Measurements from ENCODE around the gene KRT32. TPM values are rescaled to one million over a fixed set of nuclear protein-coding genes. Genes with fewer than 3 reads are reported as not detected.

Gene KRT32
- total and polyA plus RNA-seq, 9 of the 15 experiments (the other 6 are each of a cell fraction or from before 2014, with no cell fraction given), result not detected

DNA sequence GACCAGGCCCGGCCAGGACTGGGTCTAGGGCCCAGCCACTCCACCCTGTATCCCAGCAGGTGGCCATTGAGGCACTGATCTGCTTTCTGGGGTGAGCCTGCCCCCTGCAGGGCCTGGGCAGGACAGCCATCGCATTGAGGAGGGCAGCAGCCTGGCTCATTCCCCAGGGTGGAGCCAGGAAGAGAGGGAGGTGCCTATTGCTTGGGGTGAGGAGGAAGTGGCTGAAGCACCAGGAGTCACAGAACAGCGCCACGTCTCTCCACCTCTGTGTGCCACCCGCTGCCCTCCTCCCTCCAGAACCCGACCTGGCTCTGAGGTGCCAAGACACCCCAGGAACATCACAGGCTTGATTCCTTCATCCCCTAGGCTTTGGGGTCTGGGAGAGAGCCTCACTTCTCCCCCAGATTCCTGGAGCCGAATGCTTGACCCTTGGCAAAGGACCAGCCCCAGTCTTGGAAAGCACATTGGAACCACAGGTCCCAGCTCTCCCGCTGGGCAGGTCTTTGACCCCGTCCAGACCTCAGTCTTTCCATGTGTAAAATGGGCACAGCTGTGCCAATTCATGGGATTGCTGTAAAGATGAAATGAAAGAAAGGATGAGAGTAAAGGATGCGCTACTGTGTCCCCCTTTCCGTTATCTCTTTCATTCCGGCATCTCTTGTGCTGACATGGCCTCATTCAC, 29.8 kb upstream of the KRT32 start (continued):
- TF ChIP-seq, protein P1, sequence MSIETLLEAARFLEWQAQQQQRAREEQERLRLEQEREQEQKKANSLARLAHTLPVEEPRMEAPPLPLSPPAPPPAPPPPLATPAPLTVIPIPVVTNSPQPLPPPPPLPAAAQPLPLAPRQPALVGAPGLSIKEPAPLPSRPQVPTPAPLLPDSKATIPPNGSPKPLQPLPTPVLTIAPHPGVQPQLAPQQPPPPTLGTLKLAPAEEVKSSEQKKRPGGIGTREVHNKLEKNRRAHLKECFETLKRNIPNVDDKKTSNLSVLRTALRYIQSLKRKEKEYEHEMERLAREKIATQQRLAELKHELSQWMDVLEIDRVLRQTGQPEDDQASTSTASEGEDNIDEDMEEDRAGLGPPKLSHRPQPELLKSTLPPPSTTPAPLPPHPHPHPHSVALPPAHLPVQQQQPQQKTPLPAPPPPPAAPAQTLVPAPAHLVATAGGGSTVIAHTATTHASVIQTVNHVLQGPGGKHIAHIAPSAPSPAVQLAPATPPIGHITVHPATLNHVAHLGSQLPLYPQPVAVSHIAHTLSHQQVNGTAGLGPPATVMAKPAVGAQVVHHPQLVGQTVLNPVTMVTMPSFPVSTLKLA (conservative IDR thresholded peaks at IDR 0.05), result no peak
- TF ChIP-seq HNRNPUL1 (IDR thresholded peaks at IDR 0.05; ENCODE audit: low read length) (no peak), SRSF1 (IDR thresholded peaks at IDR 0.05; ENCODE audit: low read depth, low read length) (no peak), ZNF253 (CRISPR knock-in tag; conservative IDR thresholded peaks at IDR 0.05) (no peak), POU5F1 (IDR thresholded peaks at IDR 0.05; ENCODE audit: borderline replicate concordance, low read depth, low read length, partially characterized antibody) (no peak), U2AF2 (optimal IDR thresholded peaks at IDR 0.05; ENCODE audit: low read depth, low read length) (no peak), TEAD1 (CRISPR knock-in tag; IDR thresholded peaks at IDR 0.05) (no peak), ZFX (CRISPR knock-in tag; IDR thresholded peaks at IDR 0.05) (no peak), ZNF324 (CRISPR knock-in tag; IDR thresholded peaks at IDR 0.05) (no peak), HMGN3 (IDR thresholded peaks at IDR 0.05; ENCODE audit: borderline replicate concordance, extremely low read depth, insufficient read length, low read depth, low read length) (no peak), RFX5 (IDR thresholded peaks at IDR 0.05; ENCODE audit: low read depth, low read length) (no peak), ELF1 (tag; IDR thresholded peaks at IDR 0.05) (peak; percentile 47; the same call in 1 of the 2 replicates), ESRRA (IDR thresholded peaks at IDR 0.05; ENCODE audit: borderline replicate concordance, low read depth) (peak; percentile 81; the same call in 1 of the 2 replicates), CAMTA2 (CRISPR knock-in tag; conservative IDR thresholded peaks at IDR 0.05) (no peak), SRSF3 (IDR thresholded peaks at IDR 0.05; ENCODE audit: insufficient read depth, low read length) (no peak), GATA2 (CRISPR knock-in tag; IDR thresholded peaks at IDR 0.05) (no peak), ZNF121 (CRISPR knock-in tag; conservative IDR thresholded peaks at IDR 0.05) (no peak), NFIC (IDR thresholded peaks at IDR 0.05) (peak; percentile 34; the same call in 1 of the 2 replicates), ZNF146 (CRISPR knock-in tag; IDR thresholded peaks at IDR 0.05; ENCODE audit: unreplicated experiment) (no peak), CBX1 (IDR thresholded peaks at IDR 0.05; ENCODE audit: low read depth) (peak; percentile 66; the same call in 1 of the 2 replicates), ZNF239 (CRISPR knock-in tag; IDR thresholded peaks at IDR 0.05) (no peak)
- TF ChIP-seq, protein P2, sequence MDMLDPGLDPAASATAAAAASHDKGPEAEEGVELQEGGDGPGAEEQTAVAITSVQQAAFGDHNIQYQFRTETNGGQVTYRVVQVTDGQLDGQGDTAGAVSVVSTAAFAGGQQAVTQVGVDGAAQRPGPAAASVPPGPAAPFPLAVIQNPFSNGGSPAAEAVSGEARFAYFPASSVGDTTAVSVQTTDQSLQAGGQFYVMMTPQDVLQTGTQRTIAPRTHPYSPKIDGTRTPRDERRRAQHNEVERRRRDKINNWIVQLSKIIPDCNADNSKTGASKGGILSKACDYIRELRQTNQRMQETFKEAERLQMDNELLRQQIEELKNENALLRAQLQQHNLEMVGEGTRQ (CRISPR knock-in tag; IDR thresholded peaks at IDR 0.05), result no peak
- TF ChIP-seq, protein P3, sequence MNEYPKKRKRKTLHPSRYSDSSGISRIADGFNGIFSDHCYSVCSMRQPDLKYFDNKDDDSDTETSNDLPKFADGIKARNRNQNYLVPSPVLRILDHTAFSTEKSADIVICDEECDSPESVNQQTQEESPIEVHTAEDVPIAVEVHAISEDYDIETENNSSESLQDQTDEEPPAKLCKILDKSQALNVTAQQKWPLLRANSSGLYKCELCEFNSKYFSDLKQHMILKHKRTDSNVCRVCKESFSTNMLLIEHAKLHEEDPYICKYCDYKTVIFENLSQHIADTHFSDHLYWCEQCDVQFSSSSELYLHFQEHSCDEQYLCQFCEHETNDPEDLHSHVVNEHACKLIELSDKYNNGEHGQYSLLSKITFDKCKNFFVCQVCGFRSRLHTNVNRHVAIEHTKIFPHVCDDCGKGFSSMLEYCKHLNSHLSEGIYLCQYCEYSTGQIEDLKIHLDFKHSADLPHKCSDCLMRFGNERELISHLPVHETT (CRISPR knock-in tag; conservative IDR thresholded peaks at IDR 0.05 in 1 of 2, IDR thresholded peaks at IDR 0.05 in 1 of 2), result 0 out of 4 replicates have a peak, but pooled peaks of 1 of the 2 experiments have one; percentile 58
- TF ChIP-seq, protein P4, sequence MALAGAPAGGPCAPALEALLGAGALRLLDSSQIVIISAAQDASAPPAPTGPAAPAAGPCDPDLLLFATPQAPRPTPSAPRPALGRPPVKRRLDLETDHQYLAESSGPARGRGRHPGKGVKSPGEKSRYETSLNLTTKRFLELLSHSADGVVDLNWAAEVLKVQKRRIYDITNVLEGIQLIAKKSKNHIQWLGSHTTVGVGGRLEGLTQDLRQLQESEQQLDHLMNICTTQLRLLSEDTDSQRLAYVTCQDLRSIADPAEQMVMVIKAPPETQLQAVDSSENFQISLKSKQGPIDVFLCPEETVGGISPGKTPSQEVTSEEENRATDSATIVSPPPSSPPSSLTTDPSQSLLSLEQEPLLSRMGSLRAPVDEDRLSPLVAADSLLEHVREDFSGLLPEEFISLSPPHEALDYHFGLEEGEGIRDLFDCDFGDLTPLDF (CRISPR knock-in tag; IDR thresholded peaks at IDR 0.05), result no peak
